Loucy (cell line): Measurements from ENCODE around the gene IQCH.

Source experiments
- EZH2phosphoT487 ChIP-seq: fragments of 200-600 bp; IDR thresholded peaks from 2 replicates; pipeline ENCODE4 v1.6.1; 2018; ENCODE audit warnings: antibody characterized with exemption, mild to moderate bottlenecking, moderate library complexity, borderline replicate concordance
- TF ChIP-seq, protein P1 (sequence below): fragments of 200-600 bp; sonication (generic); conservative IDR thresholded peaks from 2 replicates; pipeline ENCODE4 v1.5.1; 2014; ENCODE audit warnings: mild to moderate bottlenecking, antibody characterized with exemption, low read length

DNA sequence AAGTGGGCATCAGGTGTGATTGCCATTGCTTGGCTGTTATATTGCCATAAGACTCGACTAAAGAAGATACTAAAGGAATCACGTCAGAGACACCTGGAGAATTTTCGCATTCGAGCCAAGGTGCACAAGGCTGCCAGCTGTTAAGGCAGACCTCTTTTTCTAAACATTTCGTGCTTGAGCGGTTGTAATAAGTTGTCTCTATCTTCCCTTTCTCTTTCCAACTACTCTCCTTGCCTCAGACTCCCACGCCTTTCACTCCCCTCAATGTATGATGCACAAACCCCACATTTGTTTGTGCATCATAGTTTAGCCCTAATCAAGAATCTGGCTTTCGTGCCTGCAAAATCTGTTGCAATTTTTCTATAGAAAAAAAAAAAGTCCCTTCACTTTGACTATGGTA lies 118.0 kb downstream of the IQCH start:
- TF ChIP-seq, protein P1, sequence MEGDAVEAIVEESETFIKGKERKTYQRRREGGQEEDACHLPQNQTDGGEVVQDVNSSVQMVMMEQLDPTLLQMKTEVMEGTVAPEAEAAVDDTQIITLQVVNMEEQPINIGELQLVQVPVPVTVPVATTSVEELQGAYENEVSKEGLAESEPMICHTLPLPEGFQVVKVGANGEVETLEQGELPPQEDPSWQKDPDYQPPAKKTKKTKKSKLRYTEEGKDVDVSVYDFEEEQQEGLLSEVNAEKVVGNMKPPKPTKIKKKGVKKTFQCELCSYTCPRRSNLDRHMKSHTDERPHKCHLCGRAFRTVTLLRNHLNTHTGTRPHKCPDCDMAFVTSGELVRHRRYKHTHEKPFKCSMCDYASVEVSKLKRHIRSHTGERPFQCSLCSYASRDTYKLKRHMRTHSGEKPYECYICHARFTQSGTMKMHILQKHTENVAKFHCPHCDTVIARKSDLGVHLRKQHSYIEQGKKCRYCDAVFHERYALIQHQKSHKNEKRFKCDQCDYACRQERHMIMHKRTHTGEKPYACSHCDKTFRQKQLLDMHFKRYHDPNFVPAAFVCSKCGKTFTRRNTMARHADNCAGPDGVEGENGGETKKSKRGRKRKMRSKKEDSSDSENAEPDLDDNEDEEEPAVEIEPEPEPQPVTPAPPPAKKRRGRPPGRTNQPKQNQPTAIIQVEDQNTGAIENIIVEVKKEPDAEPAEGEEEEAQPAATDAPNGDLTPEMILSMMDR = no peak
- no peak for TF ChIP-seq EZH2phosphoT487
